Stimulated activated CD8-positive, alpha-beta memory T cell treated with anti-CD3 and anti-CD28 coated beads, Interleukin-7, amount 100 ng/mL, for 48 hours (primary cell): ENCODE measurements around the gene TDRD9.
"Not testable (repeated sequence)": the region's sequence is repeated elsewhere in the genome, so short reads cannot be mapped to it uniquely, and the experiment has no call there.

Experiments used
- DNase-seq, 2 donors: peaks; one replicate each; pipeline ENCODE4 v3.0.0-alpha.2; 2020; ENCODE audit warnings: low read depth in 1 of 2; ENCODE audit errors: extremely low read depth in 1 of 2

The TDRD9 gene

DNA sequence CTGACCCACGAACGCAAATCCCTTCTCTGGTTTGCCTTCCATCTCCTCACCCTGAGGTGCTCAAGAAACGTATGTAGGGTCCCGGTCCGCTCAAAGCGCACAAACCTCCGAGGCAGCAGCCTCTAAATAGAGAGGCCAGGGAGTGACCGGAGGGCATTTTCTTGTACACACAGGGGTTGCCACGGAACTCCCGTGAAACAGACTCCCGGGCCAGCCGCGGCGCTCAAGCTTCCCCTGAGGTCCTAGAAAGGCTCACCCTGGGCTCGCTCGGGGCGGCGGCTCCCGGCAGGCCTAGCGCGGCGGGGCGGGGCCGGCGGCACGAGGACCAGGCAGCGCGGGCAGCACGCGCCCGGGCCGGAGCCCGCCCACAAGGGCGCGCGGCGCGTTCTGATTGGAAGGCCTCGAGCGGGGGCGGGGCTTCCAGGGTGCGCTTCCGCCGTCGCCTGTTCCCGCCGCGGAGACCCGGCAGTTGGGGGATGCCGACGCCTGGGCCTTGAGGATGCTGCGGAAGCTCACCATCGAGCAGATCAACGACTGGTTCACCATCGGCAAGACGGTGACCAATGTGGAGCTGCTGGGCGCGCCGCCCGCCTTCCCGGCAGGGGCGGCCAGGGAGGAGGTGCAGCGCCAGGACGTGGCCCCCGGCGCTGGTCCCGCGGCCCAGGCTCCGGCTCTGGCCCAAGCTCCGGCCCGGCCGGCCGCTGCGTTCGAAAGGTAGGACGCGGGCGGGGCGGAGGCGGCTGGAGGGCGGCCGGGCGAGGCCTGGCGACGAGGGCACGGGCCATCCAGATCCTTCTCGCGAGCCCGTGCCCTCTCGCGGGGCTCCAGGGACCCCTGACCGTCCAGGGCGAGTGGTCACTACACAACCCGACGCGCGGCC is at the start of gene TDRD9:
Gene TDRD9 (plus strand): TSS at position 446 of the 880 bp plus-strand sequence. CDS start 54 bp downstream, at position 500.
- DNase-seq, result no peak

- DNase-seq, result no peak
Observed at GRCh38 chr14:103879118-103879569, 49.1 kb upstream of the TDRD9 start.

GRCh38 chr14:103879570-103880347 is 48.5 kb upstream of the TDRD9 start:
- DNase-seq, result no peak

DNA sequence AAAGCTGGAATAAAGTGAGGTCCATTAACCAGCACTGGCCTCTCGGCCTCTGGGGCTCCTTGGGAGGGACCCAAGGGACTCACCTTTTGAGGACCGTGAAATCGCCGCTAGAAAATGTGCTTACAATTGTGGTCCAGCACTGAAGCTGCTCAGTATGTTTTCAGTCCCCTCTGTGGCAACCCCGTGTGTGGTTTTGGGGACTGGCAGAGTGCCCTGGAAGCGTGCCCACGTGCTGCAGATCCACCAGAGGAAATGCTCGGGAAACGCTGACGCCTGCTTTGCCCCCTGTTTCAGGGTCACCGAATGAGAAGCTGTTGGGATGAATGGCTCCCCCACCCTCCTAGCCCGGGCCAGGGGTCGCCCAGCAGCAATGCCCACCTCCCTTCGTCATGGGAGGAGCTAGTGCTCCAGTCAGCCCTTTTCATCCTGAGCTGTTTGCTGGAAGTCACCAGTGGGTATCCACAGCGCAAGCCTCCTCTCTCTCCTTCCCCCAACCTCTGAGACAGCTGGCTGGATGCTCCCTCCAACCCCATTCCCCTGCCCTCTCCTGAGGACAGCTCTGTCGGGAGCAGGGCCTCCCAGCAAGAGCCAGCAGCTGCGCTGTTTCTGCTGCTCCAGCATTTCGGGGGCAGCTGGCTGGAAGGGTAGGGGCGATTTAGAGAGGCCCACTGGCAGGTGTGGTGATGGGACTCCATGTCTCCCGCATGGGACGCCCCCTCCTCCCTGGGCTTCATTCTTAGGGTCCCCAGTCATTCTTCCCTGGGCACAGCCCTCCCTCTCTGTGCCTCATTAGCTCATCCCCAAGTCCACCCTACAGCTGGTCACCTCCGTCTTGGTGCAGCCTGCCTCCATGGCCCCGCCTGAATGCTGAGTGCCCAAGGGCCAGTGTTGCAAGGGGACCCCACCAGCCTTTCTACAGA is 47.6 kb upstream of the TDRD9 start:
- DNase-seq, result no peak

DNA sequence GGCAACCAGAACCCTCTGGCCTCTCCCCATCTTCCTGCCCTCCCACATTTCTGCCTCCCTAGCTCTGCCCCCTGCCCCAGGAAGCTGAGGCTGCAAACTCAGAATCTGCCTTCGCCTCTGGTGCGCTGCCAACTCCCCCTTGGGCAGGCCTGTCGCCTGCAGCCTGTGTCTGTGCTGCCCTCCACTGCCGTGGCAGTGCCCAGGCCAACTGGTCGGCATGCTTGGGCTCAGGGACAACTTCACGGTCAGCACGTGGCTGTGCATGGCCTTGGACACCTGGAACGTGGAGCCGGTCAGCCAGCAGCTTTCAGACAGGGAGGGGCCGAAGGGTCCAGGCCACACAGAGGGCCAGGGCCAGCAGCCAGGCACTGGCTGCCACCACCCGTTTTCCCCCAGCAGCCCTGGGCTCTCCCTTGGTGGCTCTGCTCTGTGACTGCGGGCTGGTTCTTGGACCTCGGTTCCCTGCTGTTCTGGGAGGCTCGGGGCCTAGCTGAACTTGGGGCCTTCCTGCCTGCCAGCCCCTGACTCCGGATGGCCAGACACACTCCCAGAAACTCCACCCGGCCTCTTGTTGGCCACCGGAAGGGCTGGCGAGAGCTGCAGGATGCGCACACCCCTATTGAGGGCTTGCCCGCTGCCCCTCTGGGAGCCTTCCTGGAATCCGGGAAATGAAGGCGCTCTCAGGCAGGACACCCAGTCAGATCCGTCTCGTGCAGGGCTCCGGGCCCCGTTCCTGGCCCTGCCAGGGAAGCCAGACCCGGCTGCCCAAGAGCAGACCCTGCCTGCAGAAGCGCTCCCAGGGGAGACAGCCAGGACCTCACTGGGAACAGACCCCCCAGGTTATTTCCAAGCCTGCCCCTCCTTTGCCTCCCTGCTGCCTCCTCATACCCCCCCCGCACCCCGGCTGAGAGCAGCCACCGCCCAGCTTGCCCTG is 46.7 kb upstream of the TDRD9 start:
- DNase-seq, result no peak

DNA sequence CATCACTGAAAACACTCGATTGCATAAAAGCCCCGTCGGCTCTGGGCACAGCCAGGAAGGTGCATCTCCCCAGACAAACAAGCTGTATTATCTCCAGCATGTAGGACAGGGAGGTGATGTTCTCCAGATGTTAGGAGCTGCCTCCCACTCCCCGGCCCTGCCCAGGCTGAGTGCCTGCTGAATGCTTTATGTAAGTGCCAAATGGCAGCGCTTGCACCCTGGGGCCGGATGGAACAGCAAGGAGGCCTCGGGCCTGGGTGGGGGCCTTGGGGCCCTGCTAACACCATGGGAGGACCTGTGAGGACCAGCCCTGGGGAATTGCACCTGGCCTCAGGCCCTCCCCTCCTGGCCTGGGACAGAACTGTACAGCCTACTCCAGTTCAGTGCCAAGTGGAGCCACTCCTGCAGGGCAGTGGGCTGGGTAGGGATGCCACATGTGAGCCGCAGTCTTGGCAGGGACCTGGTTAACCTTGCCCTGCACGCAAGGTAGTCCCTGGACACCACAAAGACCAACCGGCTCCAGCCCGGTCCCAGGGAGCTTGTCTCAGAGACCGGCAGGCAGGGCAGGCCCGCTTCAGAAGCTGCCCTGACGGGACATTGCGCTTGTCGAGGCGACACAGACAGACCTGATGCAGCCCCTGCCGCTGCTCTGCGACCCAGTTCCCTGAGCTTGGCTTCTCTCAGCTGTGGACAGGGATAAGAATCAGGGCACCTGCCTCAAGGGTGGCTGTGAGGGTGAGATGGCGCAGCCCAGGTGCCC is 45.6 kb upstream of the TDRD9 start:
- no peak for DNase-seq

GRCh38 chr14:103883263-103883523 is 45.1 kb upstream of the TDRD9 start:
- no peak for DNase-seq

DNA sequence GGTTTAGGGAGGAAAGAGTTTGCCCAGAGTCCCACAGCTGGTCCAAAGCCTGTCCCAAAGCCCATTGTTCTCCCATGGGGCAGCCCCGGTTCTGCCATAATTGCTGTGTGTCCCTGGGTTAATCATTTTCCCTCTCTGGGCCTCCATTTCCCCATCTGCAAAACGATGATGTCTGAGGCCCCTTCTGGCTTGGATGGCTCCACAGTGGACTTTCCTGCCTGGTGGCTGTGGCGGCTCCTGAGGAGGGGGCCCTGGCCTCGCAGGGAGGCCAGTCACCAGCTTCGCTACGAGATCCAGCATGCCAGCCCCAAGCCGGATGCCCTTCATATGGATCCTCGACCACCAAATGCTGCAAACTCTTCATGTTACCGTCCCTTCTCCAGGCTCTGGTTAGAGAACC is 43.4 kb upstream of the TDRD9 start:
- DNase-seq, result no peak

- DNase-seq, result no peak
Observed at GRCh38 chr14:103885509-103885932, 42.7 kb upstream of the TDRD9 start.

- no peak for DNase-seq
Observed at GRCh38 chr14:103886304-103887169, 41.7 kb upstream of the TDRD9 start.

DNA sequence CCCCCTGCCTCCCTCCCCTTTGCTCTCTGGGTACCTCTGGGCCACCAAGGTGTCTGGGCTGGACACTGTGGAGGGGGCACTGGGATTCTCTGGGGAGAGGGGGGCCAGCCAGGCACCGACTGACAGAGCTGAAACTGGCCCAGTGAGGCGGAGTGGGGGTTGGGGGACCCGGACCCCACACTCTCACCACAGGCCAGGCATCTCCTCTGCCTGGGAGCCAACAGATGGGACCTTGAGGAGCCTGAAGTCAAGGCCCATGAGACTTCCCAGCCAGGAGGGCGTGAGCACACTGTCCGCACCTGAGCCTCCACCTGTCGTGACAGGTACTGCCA is 41.1 kb upstream of the TDRD9 start:
- no peak for DNase-seq

DNA sequence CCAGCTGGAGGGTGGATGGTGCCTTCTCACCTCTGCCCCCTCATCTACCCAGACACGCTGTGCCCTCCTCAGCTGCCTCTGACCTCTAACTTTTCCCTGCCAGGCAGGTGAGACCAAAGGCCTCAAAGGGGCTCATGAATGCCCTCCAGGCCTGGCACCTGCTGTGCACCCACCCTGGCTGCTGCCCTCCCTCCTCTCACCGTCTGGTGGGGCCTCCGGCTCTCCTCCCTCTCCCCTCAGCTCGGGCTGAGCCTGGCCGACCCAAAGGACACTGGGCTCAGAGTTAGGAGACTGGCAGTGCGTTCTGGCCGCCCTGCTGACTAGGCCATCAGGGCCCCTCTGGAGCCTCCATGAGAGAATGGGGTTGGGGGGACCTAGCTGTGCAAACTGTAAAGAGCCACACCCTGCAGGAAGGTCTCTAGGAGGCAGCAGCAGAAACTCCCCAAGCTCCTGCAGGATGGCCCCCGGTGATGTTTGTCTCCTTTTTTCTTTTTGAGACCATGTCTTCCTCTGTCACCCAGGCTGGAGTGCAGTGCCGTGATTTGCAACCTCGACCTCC is 40.6 kb upstream of the TDRD9 start:
- no peak for DNase-seq

GRCh38 chr14:103889002-103889312 is 39.3 kb upstream of the TDRD9 start:
- not testable (repeated sequence) for DNase-seq

DNA sequence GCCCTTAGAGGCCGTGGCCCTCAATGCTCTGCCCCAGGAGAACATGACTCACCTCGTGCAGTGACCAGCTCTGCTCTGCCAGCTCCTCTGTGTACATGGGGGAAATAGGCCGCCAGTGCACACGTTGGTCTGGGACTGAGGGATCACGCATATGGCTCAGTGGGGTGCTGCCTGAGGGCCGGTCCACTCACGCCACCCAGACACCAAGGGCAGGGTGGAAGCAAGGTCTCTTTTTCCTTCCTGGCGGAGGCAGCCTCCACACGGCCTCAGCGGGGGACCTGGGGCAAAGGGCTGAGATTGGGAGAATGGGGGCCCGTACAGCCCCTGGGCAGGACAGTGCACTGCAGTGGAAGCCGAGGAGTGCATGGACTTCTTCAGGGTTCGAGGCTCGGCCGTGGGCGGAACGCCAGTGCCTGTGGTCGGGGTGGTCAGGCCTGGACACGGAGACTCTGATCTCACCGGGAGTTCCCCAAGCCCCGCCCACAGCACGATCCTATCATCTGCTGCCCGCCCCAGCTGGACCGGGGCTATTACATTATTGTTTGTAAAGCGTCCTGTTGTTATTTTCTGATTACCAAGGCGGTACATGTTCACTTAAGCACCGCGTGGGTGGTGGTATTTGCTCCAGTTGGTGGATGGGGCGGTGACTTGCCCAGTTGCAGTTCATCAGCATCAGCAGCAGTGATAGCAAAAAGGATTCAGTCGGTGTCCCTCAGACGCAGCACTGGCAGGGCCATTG is 38.8 kb upstream of the TDRD9 start:
- no peak for DNase-seq

GRCh38 chr14:103890052-103890371 is 38.2 kb upstream of the TDRD9 start:
- no peak for DNase-seq

DNA sequence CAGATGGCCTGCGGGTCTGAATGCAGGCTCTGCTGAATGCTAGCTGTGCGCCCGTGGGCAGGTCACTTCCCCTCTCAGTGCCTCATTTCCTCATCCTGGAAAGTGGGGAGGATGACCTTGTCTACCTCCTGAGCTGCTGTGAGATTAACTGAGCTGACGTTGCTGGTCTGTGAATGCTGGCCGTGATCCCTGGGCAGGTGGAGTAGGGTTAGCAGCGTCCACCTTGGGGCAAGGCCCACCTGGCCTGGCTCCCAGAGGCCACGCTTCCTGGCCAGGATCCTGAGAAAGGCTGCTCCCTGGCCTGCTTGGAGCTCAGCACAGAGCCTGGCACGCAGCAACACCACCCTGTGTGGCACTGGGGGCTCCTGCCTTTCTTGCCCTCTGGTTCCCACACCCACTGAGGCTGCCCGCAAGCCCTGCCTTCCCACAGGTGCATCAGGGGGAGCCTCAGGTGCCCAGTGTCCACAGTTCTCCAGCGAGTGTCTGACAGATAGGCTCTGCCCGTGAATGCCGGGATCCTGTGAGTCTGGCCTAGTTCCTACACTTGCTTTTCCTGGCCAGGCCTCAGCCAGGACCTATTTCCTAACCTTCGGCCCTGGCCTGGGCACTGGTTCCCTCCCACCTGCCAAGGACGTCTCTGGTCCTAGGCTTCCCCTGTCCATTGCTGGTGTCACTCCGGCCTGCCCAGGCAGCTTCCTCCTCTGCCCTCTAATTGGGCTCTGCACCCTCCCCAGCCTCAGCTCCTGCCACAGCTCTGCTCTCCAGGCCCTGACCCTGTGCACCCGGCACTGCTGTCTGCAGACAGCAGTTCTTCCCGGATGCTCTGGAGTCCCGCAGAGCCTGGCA is 37.2 kb upstream of the TDRD9 start:
- DNase-seq, result no peak

GRCh38 chr14:103891667-103892215 is 36.5 kb upstream of the TDRD9 start:
- no peak for DNase-seq
